Keratinocyte (primary cell): ENCODE data around the gene TCEA2. TPM values are rescaled to one million over a fixed set of nuclear protein-coding genes. Genes with fewer than 3 reads are reported as not detected.
"Not testable (repeated sequence)": the region's sequence is repeated elsewhere in the genome, so short reads cannot be mapped to it uniquely, and the experiment has no call there.

ENCODE experiments used
- DNase-seq: peaks from one replicate; pipeline ENCODE4 v3.0.0-alpha.2; 2011; ENCODE audit warnings: low read depth, missing footprints, low spot score
- FAIRE-seq: peaks from 2 replicates; lab custom pipeline; 2011; peaks lifted over from hg19 to GRCh38; lab: Jason Lieb, UNC
- H2AFZ ChIP-seq: 2 replicates; pipeline ENCODE4 v1.6.0; 2012; ENCODE audit warnings: low read length, control low read depth, inconsistent platforms; ENCODE audit not compliant: control insufficient read depth
- H3K27ac ChIP-seq: 2 replicates; pipeline ENCODE4 v1.5.1; 2011; ENCODE audit warnings: low read length; ENCODE audit not compliant: control insufficient read depth, insufficient read depth
- H3K27me3 ChIP-seq: 3 replicates; pipeline ENCODE4 v1.6.0; 2011; ENCODE audit warnings: low read length; ENCODE audit not compliant: control insufficient read depth, insufficient read depth; ENCODE audit errors: extremely low read depth
- H3K36me3 ChIP-seq, 2 experiments: 2 replicates in 1 of 2; 3 replicates in 1 of 2; pipeline ENCODE4 v1.5.1; 2011; ENCODE audit warnings: low read length in 2 of 2, mild to moderate bottlenecking in 1 of 2; ENCODE audit not compliant: control insufficient read depth in 2 of 2, insufficient read depth in 2 of 2; ENCODE audit errors: extremely low read depth in 1 of 2
- H3K4me1 ChIP-seq: 3 replicates; pipeline ENCODE4 v1.5.1; 2011; ENCODE audit warnings: low read length; ENCODE audit not compliant: control insufficient read depth, insufficient read depth; ENCODE audit errors: extremely low read depth
- H3K4me2 ChIP-seq: 3 replicates; pipeline ENCODE4 v1.6.0; 2011; ENCODE audit warnings: low read depth, low read length; ENCODE audit not compliant: control insufficient read depth, insufficient read depth; ENCODE audit errors: extremely low read depth
- H3K4me3 ChIP-seq, 3 experiments: fragments of 200-600 bp in 1 of 3; sonication (generic) in 1 of 3; 2 replicates in 2 of 3; 3 replicates in 1 of 3; pipeline ENCODE4 v1.5.1; 2011 to 2016; ENCODE audit warnings: low read length in 3 of 3, mild to moderate bottlenecking in 3 of 3, control low read depth in 2 of 3, inconsistent platforms in 1 of 3, low read depth in 1 of 3, mixed read lengths in 1 of 3, mixed run types in 1 of 3, moderate library complexity in 1 of 3; ENCODE audit not compliant: control insufficient read depth in 2 of 3, insufficient read depth in 2 of 3; ENCODE audit errors: extremely low read depth in 1 of 3
- H3K79me2 ChIP-seq: 2 replicates; pipeline ENCODE4 v1.6.0; 2012; ENCODE audit warnings: low read length; ENCODE audit not compliant: control insufficient read depth, insufficient read depth
- H3K9ac ChIP-seq: 3 replicates; pipeline ENCODE4 v1.6.0; 2011; ENCODE audit warnings: low read length; ENCODE audit not compliant: control insufficient read depth, insufficient read depth; ENCODE audit errors: extremely low read depth
- H3K9me1 ChIP-seq: 3 replicates; pipeline ENCODE4 v1.6.0; 2011; ENCODE audit warnings: low read length; ENCODE audit not compliant: control insufficient read depth, insufficient read depth; ENCODE audit errors: extremely low read depth
- H3K9me3 ChIP-seq: 2 replicates; pipeline ENCODE4 v1.5.1; 2012; ENCODE audit warnings: low read depth, low read length; ENCODE audit not compliant: control insufficient read depth
- H4K20me1 ChIP-seq: 3 replicates; pipeline ENCODE4 v1.6.0; 2011; ENCODE audit warnings: low read length; ENCODE audit not compliant: control insufficient read depth, insufficient read depth; ENCODE audit errors: extremely low read depth
- CTCF ChIP-seq, 3 experiments: IDR thresholded peaks in 1 of 3; conservative IDR thresholded peaks in 1 of 3; optimal IDR thresholded peaks in 1 of 3; 2 replicates in 2 of 3; 3 replicates in 1 of 3; pipeline versions ENCODE3 to v1.5.1; 2011; ENCODE audit warnings: low read length in 3 of 3, mild to moderate bottlenecking in 3 of 3, moderate library complexity in 2 of 3, control low read depth in 1 of 3, inconsistent platforms in 1 of 3; ENCODE audit not compliant: insufficient read depth in 2 of 3; ENCODE audit errors: extremely low read depth in 1 of 3
- EZH2 ChIP-seq: IDR thresholded peaks from one replicate; pipeline ENCODE4 v1.6.1; 2012; ENCODE audit warnings: inconsistent platforms, mild to moderate bottlenecking, low read length, moderate library complexity
- dilution Hi-C: fragments of 300-500 bp; cut with MboI; formaldehyde crosslinking; loops from one replicate; pipeline ENCODE4 v1.7.0; 2020; ENCODE audit warnings: low sequenced_read_pairs; ENCODE audit not compliant: extremely low pct_ligation_motif_present
- polyA plus RNA-seq, 5 experiments: library from polyadenylated mRNA; depleted of rRNA in 3 of 5; stranded (reverse) in 3 of 5; stranded (forward) in 1 of 5; unstranded in 1 of 5; fragments of >200 nt; gene quantifications; 1 replicate in 1 of 5; 2 replicates in 3 of 5; 3 replicates in 1 of 5; pipeline versions ENCODE4 v1.2.1 to v1.2.3, GENCODE V29; 2011 to 2012; ENCODE audit warnings: missing spikeins in 2 of 5, low read depth in 1 of 5, low replicate concordance in 1 of 5

Gene TCEA2
- polyA plus RNA-seq, 1 donor (not counting 4 experiments of a cell fraction or from before 2014, with no cell fraction given): 9.1 TPM

- H3K4me2 ChIP-seq: no peak overlapping the region
- no peak overlapping the region for H3K27ac ChIP-seq
- H2AFZ ChIP-seq: no peak overlapping the region
- DNase-seq (no peak), FAIRE-seq (no peak)
- H3K9me3 ChIP-seq: no peaks in the 10 kb centered on the region
- H3K4me3 ChIP-seq: no peak overlapping the region
- dilution Hi-C loops: no loop called here
- peaks cover 6% of the 10 kb centered on the region for H3K4me1 ChIP-seq
- TF ChIP-seq EZH2: no peak
- no peaks in the 10 kb centered on the region for H4K20me1 ChIP-seq
- no peak overlapping the region for H3K9ac ChIP-seq
- H3K9me1 ChIP-seq: no peaks in the 10 kb centered on the region
- peaks cover 43% of the 10 kb centered on the region for H3K27me3 ChIP-seq
- no peaks in the 10 kb centered on the region for H3K79me2 ChIP-seq
- no peaks in the 10 kb centered on the region for H3K36me3 ChIP-seq
These were observed 21.7 kb downstream of the TCEA2 start for GRCh38 chr20:64084685-64085152.

GRCh38 chr20:64086801-64087200 lies 23.8 kb downstream of the TCEA2 start:
- TF ChIP-seq EZH2 (no peak), CTCF (optimal IDR thresholded peaks at IDR 0.05 in 1 of 3, IDR thresholded peaks at IDR 0.05 in 1 of 3, conservative IDR thresholded peaks at IDR 0.05 in 1 of 3; ENCODE audit: extremely low read depth in 1 of 3, insufficient read depth in 2 of 3, low read length in 3 of 3) (no peak)
- DNase-seq (no peak), FAIRE-seq (no peak)
- H3K36me3 ChIP-seq: no peaks in the 10 kb centered on the region
- no peaks in the 10 kb centered on the region for H3K9me1 ChIP-seq
- H4K20me1 ChIP-seq: peaks cover 2% of the 10 kb centered on the region
- H2AFZ ChIP-seq: no peak overlapping the region
- no peak overlapping the region for H3K4me2 ChIP-seq
- no peak overlapping the region for H3K9ac ChIP-seq
- dilution Hi-C loops: no loop called here
- no peaks in the 10 kb centered on the region for H3K79me2 ChIP-seq
- no peak overlapping the region for H3K27ac ChIP-seq
- no peak overlapping the region for H3K4me3 ChIP-seq
- no peaks in the 10 kb centered on the region for H3K9me3 ChIP-seq
- peaks cover 6% of the 10 kb centered on the region for H3K4me1 ChIP-seq
- H3K27me3 ChIP-seq: peaks cover 40% of the 10 kb centered on the region

GRCh38 chr20:64087226-64087825 lies 24.3 kb downstream of the TCEA2 start:
- H4K20me1 ChIP-seq, H3K9me1 ChIP-seq, dilution Hi-C loops, DNase-seq, H3K9me3 ChIP-seq, FAIRE-seq, H3K9ac ChIP-seq, H3K79me2 ChIP-seq, H2AFZ ChIP-seq, H3K36me3 ChIP-seq, H3K27ac ChIP-seq, H3K4me3 ChIP-seq, H3K4me1 ChIP-seq, H3K4me2 ChIP-seq: not testable (repeated sequence)
- H3K27me3 ChIP-seq: peaks cover 36% of the 10 kb centered on the region

GRCh38 chr20:64088586-64088985 lies 25.6 kb downstream of the TCEA2 start:
- H3K4me1 ChIP-seq, H3K9ac ChIP-seq, H3K79me2 ChIP-seq, dilution Hi-C loops, H3K9me1 ChIP-seq, H3K27ac ChIP-seq, H3K4me3 ChIP-seq, H2AFZ ChIP-seq, H3K36me3 ChIP-seq, H4K20me1 ChIP-seq, DNase-seq, H3K9me3 ChIP-seq, H3K4me2 ChIP-seq: not testable (repeated sequence)
- FAIRE-seq: peak; percentile 74
- peaks cover 35% of the 10 kb centered on the region for H3K27me3 ChIP-seq
